Esophagus muscularis mucosa (tissue), 4 donors: Measurements from ENCODE around the gene MECR. TPM values are rescaled to one million over a fixed set of nuclear protein-coding genes. Genes with fewer than 3 reads are reported as not detected.

ENCODE experiments used
- DNase-seq: peaks from one replicate; pipeline ENCODE4 v3.0.0-alpha.2; 2017; ENCODE audit errors: extremely low spot score
- H3K27ac ChIP-seq, 4 donors: fragments of 200-600 bp; sonication (generic); replicated peaks in 1 of 4; 1 replicate in 3 of 4; 2 replicates in 1 of 4; pipeline ENCODE4 v1.5.1; 2016 to 2019; ENCODE audit warnings: mild to moderate bottlenecking in 1 of 4
- H3K27me3 ChIP-seq, 4 donors: fragments of 200-600 bp; sonication (generic); one replicate each; pipeline versions ENCODE4 v1.5.1 to v1.6.0; 2016 to 2019
- H3K36me3 ChIP-seq, 4 donors: fragments of 200-600 bp; sonication (generic); one replicate each; pipeline ENCODE4 v1.5.1; 2016 to 2019
- H3K4me1 ChIP-seq, 4 donors: fragments of 200-600 bp; sonication (generic); one replicate each; pipeline ENCODE4 v1.5.1; 2016 to 2019
- H3K4me3 ChIP-seq, 4 donors: fragments of 200-600 bp; sonication (generic); 1 replicate in 2 of 4; 2 replicates in 2 of 4; pipeline ENCODE4 v1.5.1; 2016 to 2019; ENCODE audit warnings: mild to moderate bottlenecking in 4 of 4, moderate library complexity in 1 of 4
- H3K9me3 ChIP-seq, 4 donors: fragments of 200-600 bp; sonication (generic); 1 replicate in 3 of 4; 2 replicates in 1 of 4; pipeline ENCODE4 v1.5.1; 2016 to 2019
- CTCF ChIP-seq, 3 experiments: fragments of 200-600 bp in 2 of 3; fragments of 450-650 bp in 1 of 3; sonication (generic) in 2 of 3; IDR thresholded peaks; one replicate each; pipeline ENCODE4 v1.5.1; 2017 to 2019; ENCODE audit warnings: antibody characterized with exemption in 3 of 3, mild to moderate bottlenecking in 2 of 3, moderate library complexity in 1 of 3
- EP300 ChIP-seq: sonication (generic); formaldehyde crosslinking; IDR thresholded peaks from one replicate; pipeline ENCODE4 v1.6.1; 2017; ENCODE audit warnings: antibody characterized with exemption
- POLR2A ChIP-seq: fragments of 450-650 bp; IDR thresholded peaks from one replicate; pipeline ENCODE4 v1.6.1; 2017; ENCODE audit warnings: antibody characterized with exemption, moderate library complexity, mild to moderate bottlenecking, low read depth
- POLR2AphosphoS5 ChIP-seq, 2 donors: sonication (generic); formaldehyde crosslinking; IDR thresholded peaks; one replicate each; pipeline ENCODE4 v1.6.1; 2017; ENCODE audit warnings: antibody characterized with exemption in 2 of 2
- WGBS: methylation state at CpG from one replicate; pipeline ENCODE4 v1.1.5; 2018; 5-methylcytosine and 5-hydroxymethylcytosine counted together
- intact Hi-C: fragments of 100-400 bp; cut with DNase I; formaldehyde crosslinking; loops from one replicate; pipeline ENCODE4 v1.15.1; 2023
- total RNA-seq, 4 donors: library from RNA; depleted of rRNA; stranded (reverse); fragments of >200 nt; gene quantifications; one replicate each; pipeline versions ENCODE4 v1.1.0 to v1.2.1, GENCODE V29; 2016

Gene MECR
- total RNA-seq, 4 donors from 2014 or later = 15.4 to 20.2 (median 18.6) TPM

GRCh38 chr1:29247044-29247443 is 16.3 kb upstream of the MECR start:
- no peaks in the 10 kb centered on the region for H3K4me1 ChIP-seq
- H3K9me3 ChIP-seq = no peaks in the 10 kb centered on the region
- no peak overlapping the region for H3K4me3 ChIP-seq
- DNase-seq = no peak
- 92% methylated on average over 3 of the region's 3 CpGs for WGBS
- H3K27me3 ChIP-seq = no peaks in the 10 kb centered on the region
- no peaks in the 10 kb centered on the region for H3K36me3 ChIP-seq
- H3K27ac ChIP-seq = no peak overlapping the region
- no peak for TF ChIP-seq EP300
- no peak for TF ChIP-seq POLR2A
- TF ChIP-seq POLR2AphosphoS5 (IDR thresholded peaks at IDR 0.05) = no peak
- no peak for TF ChIP-seq CTCF (IDR thresholded peaks at IDR 0.05)
- intact Hi-C loops = no loop called here

- DNase-seq = no peak
- H3K9me3 ChIP-seq = no peaks in the 10 kb centered on the region
- intact Hi-C loops = no loop called here
- TF ChIP-seq CTCF (IDR thresholded peaks at IDR 0.05) (peak; percentile 29 to 35 (median 35)), EP300 (no peak), POLR2AphosphoS5 (IDR thresholded peaks at IDR 0.05) (no peak)
- H3K27me3 ChIP-seq = no peaks in the 10 kb centered on the region
- H3K27ac ChIP-seq = no peak overlapping the region
- H3K36me3 ChIP-seq = no peaks in the 10 kb centered on the region
- WGBS = 69% methylated on average over 5 of the region's 5 CpGs
- no peak overlapping the region for H3K4me3 ChIP-seq
- H3K4me1 ChIP-seq = no peaks in the 10 kb centered on the region
These were observed 15.1 kb upstream of the MECR start for GRCh38 chr1:29245876-29246275.

DNA sequence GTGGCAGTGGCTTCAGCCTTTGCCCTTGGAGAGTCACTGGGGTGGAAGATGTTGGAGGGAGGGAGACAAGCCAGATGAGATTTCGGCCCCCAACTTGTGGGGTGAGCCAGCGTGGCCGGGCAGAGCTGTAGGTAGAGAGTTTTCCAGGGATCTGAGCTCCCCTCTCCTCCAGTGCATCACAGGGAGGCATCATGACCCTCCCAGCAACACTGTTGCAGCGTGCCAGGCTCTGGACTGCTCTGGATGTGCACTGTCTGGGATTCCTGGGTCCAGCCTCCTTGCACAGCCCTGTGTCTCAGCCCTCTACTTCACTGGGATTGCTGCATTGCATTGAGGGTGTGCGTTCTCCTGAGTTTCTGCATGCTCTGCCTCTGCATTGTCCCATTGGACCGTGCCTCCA is 14.5 kb upstream of the MECR start:
- intact Hi-C loops = no loop called here
- WGBS = 89% methylated on average over 6 of the region's 6 CpGs

GRCh38 chr1:29243871-29244200 is 13.1 kb upstream of the MECR start:
- H3K4me1 ChIP-seq = no peaks in the 10 kb centered on the region
- no peaks in the 10 kb centered on the region for H3K9me3 ChIP-seq
- no peak overlapping the region for H3K27ac ChIP-seq
- no peak for DNase-seq
- no peaks in the 10 kb centered on the region for H3K27me3 ChIP-seq
- no peak overlapping the region for H3K4me3 ChIP-seq
- intact Hi-C loops = no loop called here
- TF ChIP-seq CTCF (IDR thresholded peaks at IDR 0.05) (no peak), POLR2A (no peak), POLR2AphosphoS5 (IDR thresholded peaks at IDR 0.05) (no peak), EP300 (no peak)
- no peaks in the 10 kb centered on the region for H3K36me3 ChIP-seq
- WGBS = 47% methylated on average over 3 of the region's 3 CpGs

More for the DNA sequence above, 14.5 kb upstream of the MECR start:
- no peak overlapping the region for H3K27ac ChIP-seq
- H3K4me1 ChIP-seq = no peaks in the 10 kb centered on the region
- no peak overlapping the region for H3K4me3 ChIP-seq
- no peaks in the 10 kb centered on the region for H3K36me3 ChIP-seq
- H3K27me3 ChIP-seq = no peaks in the 10 kb centered on the region
- no peak for DNase-seq
- TF ChIP-seq EP300 = no peak
- TF ChIP-seq POLR2AphosphoS5 (IDR thresholded peaks at IDR 0.05) = no peak
- TF ChIP-seq POLR2A = no peak
- TF ChIP-seq CTCF (IDR thresholded peaks at IDR 0.05) = no peak
- no peaks in the 10 kb centered on the region for H3K9me3 ChIP-seq

DNA sequence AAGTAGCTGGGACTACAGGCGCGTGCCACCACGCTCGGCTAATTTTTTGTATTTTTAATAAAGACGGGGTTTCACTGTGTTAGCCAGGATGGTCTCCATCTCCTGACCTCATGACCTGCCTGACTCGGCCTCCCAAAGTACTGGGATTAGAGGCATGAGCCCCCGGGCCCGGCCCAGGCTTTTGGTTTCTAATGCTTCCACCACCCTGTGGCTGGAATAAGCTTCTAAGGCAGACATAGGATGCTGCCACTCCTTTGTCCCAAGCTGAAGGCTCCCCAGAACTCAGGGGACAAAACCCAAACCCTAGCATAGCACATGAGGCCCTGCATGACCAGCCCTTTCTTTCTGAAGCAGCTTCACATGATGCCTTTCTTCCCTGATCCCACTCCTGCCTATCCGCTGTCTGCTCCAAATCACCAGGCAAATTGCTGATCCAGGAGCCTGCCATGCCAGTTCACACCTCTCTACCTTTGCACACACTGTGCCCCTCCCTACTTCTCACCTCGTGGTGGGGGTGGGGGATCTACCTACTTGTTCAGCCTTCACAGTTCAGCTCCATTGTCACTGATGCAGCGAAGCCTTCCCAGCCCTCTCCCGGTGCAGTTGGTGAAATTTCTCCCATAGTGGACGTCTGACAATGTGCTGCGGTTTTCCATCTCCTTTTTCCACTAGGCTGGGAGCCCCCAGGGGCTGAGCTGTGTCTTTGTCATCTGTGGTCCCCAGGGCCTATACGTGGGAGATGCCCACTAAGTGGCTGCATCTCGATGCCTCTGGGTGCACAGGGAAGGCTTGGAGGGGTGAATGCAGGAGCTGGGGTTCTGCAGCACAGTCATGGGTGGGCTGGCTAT is 12.5 kb upstream of the MECR start:
- no peak for DNase-seq
- Histone ChIP-seq H3K27me3 (no peaks in the 10 kb centered on the region), H3K4me3 (no peak overlapping the region), H3K27ac (no peak overlapping the region), H3K36me3 (no peaks in the 10 kb centered on the region), H3K4me1 (peaks cover 3 to 6% (median 4%) of the 10 kb centered on the region in 4 donors), H3K9me3 (no peaks in the 10 kb centered on the region)
- intact Hi-C loops = no loop called here
- TF ChIP-seq CTCF (IDR thresholded peaks at IDR 0.05) (no peak), POLR2A (no peak), POLR2AphosphoS5 (IDR thresholded peaks at IDR 0.05) (no peak), EP300 (no peak)
- WGBS = 76% methylated on average over 16 of the region's 16 CpGs
